HL-60 (cell line): ENCODE data around the gene SH3RF3.

Source experiments
- DNase-seq, 2 experiments: peaks; one replicate each; pipeline ENCODE4 v3.0.0-alpha.2; 2010 to 2020; ENCODE audit warnings: low read depth in 1 of 2, low spot score in 1 of 2
- H3K27ac ChIP-seq: fragments of 250-450 bp; sonication (Bioruptor Pico); replicated peaks from 2 replicates; pipeline ENCODE4 v1.5.1; 2020; ENCODE audit warnings: mild to moderate bottlenecking, moderate library complexity
- H3K27me3 ChIP-seq: fragments of 250-450 bp; sonication (Bioruptor Pico); 2 replicates; pipeline ENCODE4 v1.5.1; 2021; ENCODE audit warnings: mild to moderate bottlenecking, moderate library complexity; ENCODE audit not compliant: insufficient read depth, poor library complexity, severe bottlenecking
- H3K4me3 ChIP-seq: replicated peaks from 2 replicates; pipeline ENCODE4 v1.5.1; 2011; ENCODE audit warnings: mild to moderate bottlenecking, control low read depth, low read length; ENCODE audit not compliant: insufficient read depth
- CTCF ChIP-seq: IDR thresholded peaks from one replicate; pipeline ENCODE4 v1.5.1; 2011; ENCODE audit warnings: low read length, control low read depth, inconsistent platforms; ENCODE audit not compliant: insufficient read depth
- GABPA ChIP-seq: IDR thresholded peaks from 2 replicates; pipeline ENCODE4 v1.6.1; 2012; ENCODE audit warnings: low read depth
- POLR2AphosphoS5 ChIP-seq: IDR thresholded peaks from 2 replicates; pipeline ENCODE4 v1.6.1; 2012; ENCODE audit warnings: low read depth
- SPI1 ChIP-seq: IDR thresholded peaks from 2 replicates; pipeline ENCODE4 v1.6.1; 2012; ENCODE audit warnings: low read depth, mild to moderate bottlenecking, borderline replicate concordance
- TF ChIP-seq, protein P1 (sequence below): IDR thresholded peaks from 2 replicates; pipeline ENCODE4 v1.6.1; 2012; ENCODE audit warnings: low read depth; ENCODE audit not compliant: insufficient replicate concordance

SH3RF3 gene

DNA sequence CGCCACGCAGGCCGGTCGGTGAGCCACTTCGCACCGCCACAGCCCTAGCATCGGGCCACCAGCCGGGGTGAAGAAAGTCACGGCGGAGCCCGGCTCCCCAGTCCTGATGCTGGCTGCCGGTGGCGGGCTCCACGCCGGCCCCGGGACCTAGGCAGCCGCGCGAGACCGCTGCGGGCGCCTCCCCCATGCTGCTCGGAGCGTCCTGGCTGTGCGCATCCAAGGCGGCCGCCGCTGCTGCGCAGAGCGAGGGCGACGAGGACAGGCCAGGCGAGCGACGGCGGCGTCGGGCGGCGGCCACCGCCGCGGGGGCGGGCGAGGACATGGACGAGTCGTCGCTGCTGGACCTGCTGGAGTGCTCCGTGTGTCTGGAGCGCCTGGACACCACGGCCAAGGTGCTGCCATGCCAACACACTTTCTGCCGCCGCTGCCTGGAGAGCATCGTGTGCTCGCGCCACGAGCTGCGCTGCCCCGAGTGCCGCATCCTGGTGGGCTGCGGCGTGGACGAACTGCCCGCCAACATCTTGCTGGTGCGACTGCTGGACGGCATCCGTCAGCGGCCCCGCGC, 433 bp downstream of the SH3RF3 start:
- DNase-seq, result peak in 1 of 2 experiments; percentile 29
- H3K4me3 ChIP-seq, result peak overlapping the region; percentile 52
- TF ChIP-seq GABPA (no peak), SPI1 (no peak), CTCF (no peak), POLR2AphosphoS5 (no peak)
- TF ChIP-seq, protein P1, sequence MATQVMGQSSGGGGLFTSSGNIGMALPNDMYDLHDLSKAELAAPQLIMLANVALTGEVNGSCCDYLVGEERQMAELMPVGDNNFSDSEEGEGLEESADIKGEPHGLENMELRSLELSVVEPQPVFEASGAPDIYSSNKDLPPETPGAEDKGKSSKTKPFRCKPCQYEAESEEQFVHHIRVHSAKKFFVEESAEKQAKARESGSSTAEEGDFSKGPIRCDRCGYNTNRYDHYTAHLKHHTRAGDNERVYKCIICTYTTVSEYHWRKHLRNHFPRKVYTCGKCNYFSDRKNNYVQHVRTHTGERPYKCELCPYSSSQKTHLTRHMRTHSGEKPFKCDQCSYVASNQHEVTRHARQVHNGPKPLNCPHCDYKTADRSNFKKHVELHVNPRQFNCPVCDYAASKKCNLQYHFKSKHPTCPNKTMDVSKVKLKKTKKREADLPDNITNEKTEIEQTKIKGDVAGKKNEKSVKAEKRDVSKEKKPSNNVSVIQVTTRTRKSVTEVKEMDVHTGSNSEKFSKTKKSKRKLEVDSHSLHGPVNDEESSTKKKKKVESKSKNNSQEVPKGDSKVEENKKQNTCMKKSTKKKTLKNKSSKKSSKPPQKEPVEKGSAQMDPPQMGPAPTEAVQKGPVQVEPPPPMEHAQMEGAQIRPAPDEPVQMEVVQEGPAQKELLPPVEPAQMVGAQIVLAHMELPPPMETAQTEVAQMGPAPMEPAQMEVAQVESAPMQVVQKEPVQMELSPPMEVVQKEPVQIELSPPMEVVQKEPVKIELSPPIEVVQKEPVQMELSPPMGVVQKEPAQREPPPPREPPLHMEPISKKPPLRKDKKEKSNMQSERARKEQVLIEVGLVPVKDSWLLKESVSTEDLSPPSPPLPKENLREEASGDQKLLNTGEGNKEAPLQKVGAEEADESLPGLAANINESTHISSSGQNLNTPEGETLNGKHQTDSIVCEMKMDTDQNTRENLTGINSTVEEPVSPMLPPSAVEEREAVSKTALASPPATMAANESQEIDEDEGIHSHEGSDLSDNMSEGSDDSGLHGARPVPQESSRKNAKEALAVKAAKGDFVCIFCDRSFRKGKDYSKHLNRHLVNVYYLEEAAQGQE, result no peak
- H3K27me3 ChIP-seq, result peaks cover 9% of the 10 kb centered on the region
- H3K27ac ChIP-seq, result no peak overlapping the region

- no peak overlapping the region for H3K4me3 ChIP-seq
- no peak for DNase-seq
- H3K27me3 ChIP-seq, result peaks cover 9% of the 10 kb centered on the region
These were observed 1.1 kb downstream of the SH3RF3 start for GRCh38 chr2:109129921-109130722.

GRCh38 chr2:109130723-109130995, 1.7 kb downstream of the SH3RF3 start:
- DNase-seq, result no peak
- Histone ChIP-seq H3K27ac (no peak overlapping the region), H3K27me3 (peaks cover 9% of the 10 kb centered on the region), H3K4me3 (no peak overlapping the region)
- TF ChIP-seq, protein P1, result no peak
- no peak for TF ChIP-seq POLR2AphosphoS5
- TF ChIP-seq GABPA, result no peak
- TF ChIP-seq SPI1, result no peak
- TF ChIP-seq CTCF, result no peak

More at GRCh38 chr2:109129921-109130722, 1.1 kb downstream of the SH3RF3 start:
- H3K27ac ChIP-seq, result no peak overlapping the region
- TF ChIP-seq, protein P1, result no peak
- TF ChIP-seq GABPA, result no peak
- TF ChIP-seq SPI1, result no peak
- TF ChIP-seq CTCF, result no peak
- no peak for TF ChIP-seq POLR2AphosphoS5
